ENCODE data around the gene CDKAL1.

CDKAL1 gene

DNA sequence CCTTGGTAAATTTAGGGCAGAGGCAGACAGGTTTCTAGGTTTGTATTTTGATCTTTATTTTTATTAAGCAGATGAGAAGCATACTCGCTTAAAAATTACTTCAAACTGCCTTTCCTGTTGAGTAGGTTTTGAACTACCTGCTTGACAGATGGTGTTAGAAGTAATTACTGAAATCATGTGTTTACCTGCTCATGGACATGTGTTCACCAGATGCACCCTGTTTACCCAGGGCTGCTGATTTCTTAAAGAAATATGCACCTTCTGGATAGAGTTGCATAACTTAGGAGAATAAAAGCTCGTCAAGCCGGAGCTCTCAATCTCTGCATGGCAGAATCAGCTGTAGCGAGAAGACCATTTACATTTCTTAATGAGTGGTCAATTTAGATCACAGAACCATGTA, 165.1 kb downstream of the CDKAL1 start:
- H3K4me2 ChIP-seq (ENCODE audit: low read depth, low read length, poor library complexity, severe bottlenecking), result peak overlapping the region; percentile 12
- no peak overlapping the region for H3K4me3 ChIP-seq (ENCODE audit: low read length, poor library complexity, severe bottlenecking)
- H4K20me1 ChIP-seq (ENCODE audit: insufficient read depth, low read length, poor library complexity, severe bottlenecking), result no peaks in the 10 kb centered on the region
- no peak overlapping the region for H2AFZ ChIP-seq (ENCODE audit: low read length)
- no peaks in the 10 kb centered on the region for H3K36me3 ChIP-seq (ENCODE audit: insufficient read depth, low read length)
- H3K4me1 ChIP-seq (ENCODE audit: insufficient read depth, low read length, poor library complexity, severe bottlenecking), result peaks cover 83% of the 10 kb centered on the region
- TF ChIP-seq EZH2phosphoT487 (IDR thresholded peaks at IDR 0.05; ENCODE audit: borderline replicate concordance) (no peak), CTCF (conservative IDR thresholded peaks at IDR 0.05; ENCODE audit: low read length) (no peak)
- H3K79me2 ChIP-seq (ENCODE audit: insufficient read depth, low read length), result peaks cover 71% of the 10 kb centered on the region
- no peaks in the 10 kb centered on the region for H3K27me3 ChIP-seq (ENCODE audit: insufficient read depth, low read length, poor library complexity, severe bottlenecking)
- H3K9me3 ChIP-seq (ENCODE audit: insufficient read depth, low read depth, low read length), result no peaks in the 10 kb centered on the region
- H3K9ac ChIP-seq (ENCODE audit: low read depth, low read length, poor library complexity, severe bottlenecking), result peak overlapping the region; percentile 50
- H3F3A ChIP-seq (ENCODE audit: low read depth), result no peaks in the 10 kb centered on the region
- H3K9me2 ChIP-seq (replicated peaks; ENCODE audit: low read depth, low read length), result no peaks in the 10 kb centered on the region

- Histone ChIP-seq H3F3A (ENCODE audit: low read depth) (no peaks in the 10 kb centered on the region), H3K4me1 (ENCODE audit: insufficient read depth, low read length, poor library complexity, severe bottlenecking) (peaks cover 83% of the 10 kb centered on the region), H4K20me1 (ENCODE audit: insufficient read depth, low read length, poor library complexity, severe bottlenecking) (no peaks in the 10 kb centered on the region), H2AFZ (ENCODE audit: low read length) (no peak overlapping the region), H3K9me3 (ENCODE audit: insufficient read depth, low read depth, low read length) (no peaks in the 10 kb centered on the region), H3K4me3 (ENCODE audit: low read length, poor library complexity, severe bottlenecking) (no peak overlapping the region), H3K27me3 (ENCODE audit: insufficient read depth, low read length, poor library complexity, severe bottlenecking) (no peaks in the 10 kb centered on the region), H3K9me2 (replicated peaks; ENCODE audit: low read depth, low read length) (no peaks in the 10 kb centered on the region), H3K79me2 (ENCODE audit: insufficient read depth, low read length) (peaks cover 71% of the 10 kb centered on the region), H3K36me3 (ENCODE audit: insufficient read depth, low read length) (no peaks in the 10 kb centered on the region), H3K9ac (ENCODE audit: low read depth, low read length, poor library complexity, severe bottlenecking) (peak overlapping the region; percentile 14), H3K4me2 (ENCODE audit: low read depth, low read length, poor library complexity, severe bottlenecking) (no peak overlapping the region)
- TF ChIP-seq EZH2phosphoT487 (IDR thresholded peaks at IDR 0.05; ENCODE audit: borderline replicate concordance) (no peak), CTCF (conservative IDR thresholded peaks at IDR 0.05; ENCODE audit: low read length) (no peak)
Observed at GRCh38 chr6:20700375-20700774, 166.1 kb downstream of the CDKAL1 start.

GRCh38 chr6:20702366-20702765, 168.1 kb downstream of the CDKAL1 start:
- H3K4me1 ChIP-seq (ENCODE audit: insufficient read depth, low read length, poor library complexity, severe bottlenecking), result peaks cover 85% of the 10 kb centered on the region
- H3K9me2 ChIP-seq (replicated peaks; ENCODE audit: low read depth, low read length), result no peaks in the 10 kb centered on the region
- no peaks in the 10 kb centered on the region for H3K9me3 ChIP-seq (ENCODE audit: insufficient read depth, low read depth, low read length)
- no peak overlapping the region for H2AFZ ChIP-seq (ENCODE audit: low read length)
- TF ChIP-seq EZH2phosphoT487 (IDR thresholded peaks at IDR 0.05; ENCODE audit: borderline replicate concordance) (no peak), CTCF (conservative IDR thresholded peaks at IDR 0.05; ENCODE audit: low read length) (no peak)
- no peak overlapping the region for H3K9ac ChIP-seq (ENCODE audit: low read depth, low read length, poor library complexity, severe bottlenecking)
- no peaks in the 10 kb centered on the region for H3K27me3 ChIP-seq (ENCODE audit: insufficient read depth, low read length, poor library complexity, severe bottlenecking)
- no peaks in the 10 kb centered on the region for H4K20me1 ChIP-seq (ENCODE audit: insufficient read depth, low read length, poor library complexity, severe bottlenecking)
- no peaks in the 10 kb centered on the region for H3K36me3 ChIP-seq (ENCODE audit: insufficient read depth, low read length)
- H3K4me2 ChIP-seq (ENCODE audit: low read depth, low read length, poor library complexity, severe bottlenecking), result no peak overlapping the region
- H3K4me3 ChIP-seq (ENCODE audit: low read length, poor library complexity, severe bottlenecking), result no peak overlapping the region
- H3K79me2 ChIP-seq (ENCODE audit: insufficient read depth, low read length), result peaks cover 70% of the 10 kb centered on the region
- H3F3A ChIP-seq (ENCODE audit: low read depth), result no peaks in the 10 kb centered on the region
